Measurements from ENCODE around the gene STX17. TPM values are rescaled to one million over a fixed set of nuclear protein-coding genes. Genes with fewer than 3 reads are reported as not detected.

Gene STX17
- total and polyA plus RNA-seq, 4 experiments from 2014 or later: 18.8 to 61.5 (median 41.1) TPM

DNA sequence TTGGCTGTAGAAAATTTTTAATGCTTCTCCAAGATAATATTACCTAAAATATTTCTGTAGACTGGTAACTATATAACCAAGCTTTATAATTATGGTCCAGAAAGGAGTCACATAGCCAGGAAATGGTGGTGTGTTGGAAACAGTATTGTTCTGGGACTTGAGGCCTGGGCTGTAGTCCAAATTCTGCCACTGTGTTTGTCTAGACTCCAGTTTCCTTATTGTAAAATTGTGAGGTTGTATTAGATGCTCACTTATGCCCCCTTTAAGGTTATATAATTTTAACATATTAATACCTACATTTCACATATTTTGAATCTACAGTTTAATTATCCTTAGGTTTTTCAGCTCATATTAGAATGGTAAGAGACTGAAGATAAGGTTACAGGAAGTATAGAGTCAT lies 42.4 kb downstream of the STX17 start:
- peaks cover 26 to 28% of the 10 kb centered on the region in 2 donors for H3K36me3 Mint-ChIP-seq
- no peaks in the 10 kb centered on the region for H3K27me3 Mint-ChIP-seq
- ChIA-PET CTCF (ENCODE audit: partially characterized antibody) (no interaction called here), POLR2A (ENCODE audit: partially characterized antibody) (no interaction called here)
- DNase-seq: no peak
- intact Hi-C loops (cut with micrococcal nuclease): no loop called here
- peaks cover 8 to 17% (median 13%) of the 10 kb centered on the region in 4 donors for H3K4me1 Mint-ChIP-seq
- no peaks in the 10 kb centered on the region for H3K9me3 ChIP-seq (ENCODE audit: control insufficient read depth in 1 of 2, low read length in 2 of 2)
- no peak overlapping the region for H3K4me3 ChIP-seq (ENCODE audit: low read length in 2 of 2)
- H3K27ac ChIP-seq (ENCODE audit: low read depth, low read length): no peak overlapping the region
- no peaks in the 10 kb centered on the region for H3K27me3 ChIP-seq (ENCODE audit: insufficient read depth, low read length)
- H3K4me3 Mint-ChIP-seq: no peak overlapping the region
- H3K9me3 Mint-ChIP-seq: no peaks in the 10 kb centered on the region
- no peak overlapping the region for H3K27ac Mint-ChIP-seq
- no peaks in the 10 kb centered on the region for H3K4me1 ChIP-seq (ENCODE audit: insufficient read depth, low read length)
- H3K36me3 ChIP-seq (ENCODE audit: insufficient read depth, low read length): peaks cover 4% of the 10 kb centered on the region

DNA sequence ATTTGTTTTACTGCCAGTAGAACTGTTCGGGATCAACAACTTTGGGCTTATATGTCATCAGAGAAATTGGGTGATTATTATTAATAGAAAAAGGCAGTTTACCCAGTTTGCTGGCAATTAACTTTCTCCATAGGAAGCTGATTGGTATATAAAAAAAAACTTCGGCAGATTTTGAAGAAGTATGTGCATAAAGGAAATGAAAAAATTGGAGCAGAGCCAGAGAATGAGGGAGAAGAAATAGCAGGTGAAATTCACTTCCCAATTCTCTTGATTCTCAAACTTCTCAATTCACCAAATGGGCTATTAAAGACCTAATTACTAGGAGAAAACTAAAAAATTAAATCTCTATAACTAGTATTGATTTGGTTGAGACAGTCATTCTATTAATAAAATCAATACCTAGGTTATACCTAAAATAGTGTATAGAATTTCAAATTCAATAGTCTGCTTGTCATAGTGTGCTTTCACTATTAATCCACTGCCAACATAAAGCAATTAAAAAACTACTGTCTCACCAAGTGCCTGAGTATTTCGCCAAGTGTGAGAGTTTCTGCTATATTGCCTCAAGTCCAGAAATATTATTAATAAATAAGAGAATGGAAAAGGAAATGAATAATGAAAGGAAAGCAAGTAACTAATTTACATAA lies 47.5 kb downstream of the STX17 start:
- CTCF ChIA-PET (ENCODE audit: partially characterized antibody): no interaction called here
- H3K27me3 ChIP-seq (ENCODE audit: insufficient read depth, low read length): no peaks in the 10 kb centered on the region
- H3K4me1 ChIP-seq (ENCODE audit: insufficient read depth, low read length): peaks cover 7% of the 10 kb centered on the region
- Mint-ChIP-seq H3K27me3 (no peaks in the 10 kb centered on the region), H3K4me3 (no peak overlapping the region), H3K4me1 (peaks cover 11 to 22% (median 17%) of the 10 kb centered on the region in 4 donors), H3K9me3 (peaks cover 0 to 1% (median 0%) of the 10 kb centered on the region in 8 donors), H3K27ac (peak overlapping the region in 1 of 7 donors; percentile 42), H3K36me3 (peaks cover 38 to 40% of the 10 kb centered on the region in 2 donors)
- intact Hi-C loops (cut with micrococcal nuclease): no loop called here
- POLR2A ChIA-PET (ENCODE audit: partially characterized antibody): no interaction called here
- peaks cover 8% of the 10 kb centered on the region for H3K36me3 ChIP-seq (ENCODE audit: insufficient read depth, low read length)
- no peak for DNase-seq
- H3K27ac ChIP-seq (ENCODE audit: low read depth, low read length): no peak overlapping the region
- no peak overlapping the region for H3K4me3 ChIP-seq (ENCODE audit: low read length in 2 of 2)
- H3K9me3 ChIP-seq (ENCODE audit: control insufficient read depth in 1 of 2, low read length in 2 of 2): no peaks in the 10 kb centered on the region

DNA sequence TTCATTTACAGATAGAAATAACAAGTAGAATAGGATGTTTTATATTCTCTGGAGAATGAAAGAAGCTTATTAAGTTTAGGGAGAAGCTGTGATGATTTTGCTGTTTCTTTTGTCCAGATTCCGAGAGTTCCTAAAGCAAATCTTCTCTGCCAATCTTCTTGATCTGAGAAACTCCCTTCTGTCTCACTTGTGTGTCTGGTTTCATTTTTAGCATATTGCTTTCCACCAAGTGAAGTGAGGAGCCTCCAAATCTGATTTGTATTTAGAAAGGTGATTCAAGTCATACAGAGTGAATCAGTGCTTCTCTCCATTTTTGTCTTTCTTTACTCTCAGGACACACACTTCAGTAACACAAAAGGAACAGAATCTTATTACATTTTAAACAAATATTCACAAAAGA lies 48.4 kb downstream of the STX17 start:
- no peak for DNase-seq
- H3K27ac Mint-ChIP-seq: peak overlapping the region in 5 of 7 donors; percentile 15 to 61 (median 59)
- POLR2A ChIA-PET (ENCODE audit: partially characterized antibody): no interaction called here
- no peak overlapping the region for H3K4me3 ChIP-seq (ENCODE audit: low read length in 2 of 2)
- CTCF ChIA-PET (ENCODE audit: partially characterized antibody): no interaction called here
- H3K36me3 Mint-ChIP-seq: peaks cover 43 to 44% of the 10 kb centered on the region in 2 donors
- peaks cover 0 to 1% (median 0%) of the 10 kb centered on the region in 8 donors for H3K9me3 Mint-ChIP-seq
- H3K27me3 Mint-ChIP-seq: no peaks in the 10 kb centered on the region
- H3K27ac ChIP-seq (ENCODE audit: low read depth, low read length): no peak overlapping the region
- H3K36me3 ChIP-seq (ENCODE audit: insufficient read depth, low read length): peaks cover 10% of the 10 kb centered on the region
- peaks cover 7% of the 10 kb centered on the region for H3K4me1 ChIP-seq (ENCODE audit: insufficient read depth, low read length)
- no peaks in the 10 kb centered on the region for H3K9me3 ChIP-seq (ENCODE audit: control insufficient read depth in 1 of 2, low read length in 2 of 2)
- H3K4me3 Mint-ChIP-seq: no peak overlapping the region
- peaks cover 11 to 22% (median 17%) of the 10 kb centered on the region in 4 donors for H3K4me1 Mint-ChIP-seq
- H3K27me3 ChIP-seq (ENCODE audit: insufficient read depth, low read length): no peaks in the 10 kb centered on the region
- intact Hi-C loops (cut with micrococcal nuclease): no loop called here

DNA sequence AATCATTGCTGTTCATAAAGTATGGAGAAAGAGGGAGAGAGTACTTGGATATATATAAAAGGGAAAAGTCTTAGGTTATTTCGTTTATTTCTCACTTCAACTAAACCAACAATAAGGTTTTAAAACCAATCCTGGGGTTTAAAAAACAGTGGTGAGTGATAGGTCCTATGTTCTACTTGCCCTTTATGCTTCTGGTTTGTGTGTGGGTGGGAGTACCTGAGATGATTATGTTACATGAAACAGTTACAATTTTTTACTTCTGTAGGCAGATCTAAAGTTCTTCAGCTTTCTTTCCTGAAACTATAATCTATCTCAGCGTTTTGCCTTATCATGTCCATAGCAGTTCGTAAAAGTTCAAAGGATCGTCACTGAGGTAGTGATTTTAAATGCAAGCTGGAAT lies 49.2 kb downstream of the STX17 start:
- peaks cover 11 to 19% (median 17%) of the 10 kb centered on the region in 4 donors for H3K4me1 Mint-ChIP-seq
- H3K27ac Mint-ChIP-seq: peak overlapping the region in 1 of 7 donors; percentile 25
- H3K4me3 ChIP-seq (ENCODE audit: low read length in 2 of 2): no peak overlapping the region
- H3K27me3 ChIP-seq (ENCODE audit: insufficient read depth, low read length): no peaks in the 10 kb centered on the region
- H3K4me1 ChIP-seq (ENCODE audit: insufficient read depth, low read length): peaks cover 7% of the 10 kb centered on the region
- ChIA-PET CTCF (ENCODE audit: partially characterized antibody) (no interaction called here), POLR2A (ENCODE audit: partially characterized antibody) (no interaction called here)
- H3K36me3 Mint-ChIP-seq: peaks cover 42 to 44% of the 10 kb centered on the region in 2 donors
- no peaks in the 10 kb centered on the region for H3K27me3 Mint-ChIP-seq
- H3K9me3 Mint-ChIP-seq: peaks cover 0 to 1% (median 0%) of the 10 kb centered on the region in 8 donors
- DNase-seq: no peak
- H3K36me3 ChIP-seq (ENCODE audit: insufficient read depth, low read length): peaks cover 12% of the 10 kb centered on the region
- intact Hi-C loops (cut with micrococcal nuclease): no loop called here
- no peaks in the 10 kb centered on the region for H3K9me3 ChIP-seq (ENCODE audit: control insufficient read depth in 1 of 2, low read length in 2 of 2)
- H3K27ac ChIP-seq (ENCODE audit: low read depth, low read length): no peak overlapping the region
- peak overlapping the region in 1 of 8 donors; percentile 21 for H3K4me3 Mint-ChIP-seq

DNA sequence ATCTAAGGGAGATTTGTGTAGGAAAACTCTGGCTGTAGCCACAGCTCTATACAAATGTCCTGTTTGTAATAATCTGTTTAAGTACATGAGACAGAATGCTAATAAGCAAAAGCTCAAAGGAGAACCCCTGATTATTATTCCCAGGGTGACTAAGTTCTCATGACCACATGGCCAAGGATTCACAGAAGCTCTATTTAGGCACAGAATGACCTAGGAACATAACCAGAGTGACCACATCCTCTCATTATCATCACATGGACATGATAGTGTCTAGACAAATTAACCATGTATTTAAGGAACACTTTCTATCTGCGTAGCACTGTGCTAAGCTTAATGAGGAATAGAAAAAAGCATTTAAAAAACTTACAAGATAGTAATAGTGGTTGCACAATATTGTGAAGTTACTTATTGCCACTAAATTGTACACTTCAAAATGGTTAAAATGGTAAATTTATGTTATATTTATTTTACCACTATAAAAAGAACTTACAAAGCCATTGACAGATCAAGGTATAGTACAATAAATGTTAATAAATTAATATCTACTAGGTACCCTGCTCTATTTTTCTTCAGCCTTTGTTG lies 56.3 kb downstream of the STX17 start:
- H3K4me3 Mint-ChIP-seq: no peak overlapping the region
- CTCF ChIA-PET (ENCODE audit: partially characterized antibody): no interaction called here
- H3K27ac ChIP-seq (ENCODE audit: low read depth, low read length): no peak overlapping the region
- no peak overlapping the region for H3K4me3 ChIP-seq (ENCODE audit: low read length in 2 of 2)
- DNase-seq: no peak
- intact Hi-C loops (cut with micrococcal nuclease): no loop called here
- no peaks in the 10 kb centered on the region for H3K9me3 ChIP-seq (ENCODE audit: control insufficient read depth in 1 of 2, low read length in 2 of 2)
- POLR2A ChIA-PET (ENCODE audit: partially characterized antibody): no interaction called here
- H3K4me1 Mint-ChIP-seq: peaks cover 0 to 4% (median 0%) of the 10 kb centered on the region in 4 donors
- no peak overlapping the region for H3K27ac Mint-ChIP-seq
- H3K36me3 Mint-ChIP-seq: peaks cover 58 to 63% of the 10 kb centered on the region in 2 donors
- no peaks in the 10 kb centered on the region for H3K27me3 ChIP-seq (ENCODE audit: insufficient read depth, low read length)
- H3K36me3 ChIP-seq (ENCODE audit: insufficient read depth, low read length): peaks cover 16% of the 10 kb centered on the region
- H3K27me3 Mint-ChIP-seq: no peaks in the 10 kb centered on the region
- H3K9me3 Mint-ChIP-seq: peaks cover 0 to 1% (median 0%) of the 10 kb centered on the region in 8 donors
- H3K4me1 ChIP-seq (ENCODE audit: insufficient read depth, low read length): no peaks in the 10 kb centered on the region

DNA sequence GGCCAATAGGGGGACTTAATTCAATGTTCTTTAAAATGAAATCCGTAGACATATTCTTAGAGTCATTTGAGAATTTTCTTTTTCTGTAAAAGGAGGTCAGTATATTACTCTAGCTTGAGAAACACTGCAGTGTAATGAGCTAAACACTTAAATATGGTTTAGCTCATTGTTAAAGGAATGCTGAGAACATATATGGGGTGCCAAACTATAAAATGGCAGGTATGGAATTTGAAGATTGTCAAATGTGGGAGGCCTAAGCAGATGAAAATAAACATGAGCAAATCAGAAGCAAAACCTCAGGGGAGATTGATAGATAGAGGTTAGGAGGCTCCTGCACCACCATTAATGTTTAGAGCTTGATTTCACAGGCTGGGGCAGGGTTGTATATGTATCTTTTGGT lies 57.9 kb downstream of the STX17 start:
- H3K27me3 ChIP-seq (ENCODE audit: insufficient read depth, low read length): no peaks in the 10 kb centered on the region
- no peak overlapping the region for H3K4me3 ChIP-seq (ENCODE audit: low read length in 2 of 2)
- Mint-ChIP-seq H3K36me3 (peaks cover 60 to 68% of the 10 kb centered on the region in 2 donors), H3K27me3 (no peaks in the 10 kb centered on the region), H3K4me3 (no peak overlapping the region), H3K4me1 (peaks cover 0 to 3% (median 0%) of the 10 kb centered on the region in 4 donors), H3K27ac (peak overlapping the region in 1 of 7 donors; percentile 0), H3K9me3 (no peaks in the 10 kb centered on the region)
- CTCF ChIA-PET (ENCODE audit: partially characterized antibody): no interaction called here
- peaks cover 23% of the 10 kb centered on the region for H3K36me3 ChIP-seq (ENCODE audit: insufficient read depth, low read length)
- no peaks in the 10 kb centered on the region for H3K4me1 ChIP-seq (ENCODE audit: insufficient read depth, low read length)
- POLR2A ChIA-PET (ENCODE audit: partially characterized antibody): interaction anchor here (1.0 kb wide), 1 partner anchor 58 kb away, joined by 4 read pairs; the partner anchor contains the start of gene STX17
- no peak overlapping the region for H3K27ac ChIP-seq (ENCODE audit: low read depth, low read length)
- DNase-seq: no peak
- intact Hi-C loops (cut with micrococcal nuclease): no loop called here
- H3K9me3 ChIP-seq (ENCODE audit: control insufficient read depth in 1 of 2, low read length in 2 of 2): no peaks in the 10 kb centered on the region

DNA sequence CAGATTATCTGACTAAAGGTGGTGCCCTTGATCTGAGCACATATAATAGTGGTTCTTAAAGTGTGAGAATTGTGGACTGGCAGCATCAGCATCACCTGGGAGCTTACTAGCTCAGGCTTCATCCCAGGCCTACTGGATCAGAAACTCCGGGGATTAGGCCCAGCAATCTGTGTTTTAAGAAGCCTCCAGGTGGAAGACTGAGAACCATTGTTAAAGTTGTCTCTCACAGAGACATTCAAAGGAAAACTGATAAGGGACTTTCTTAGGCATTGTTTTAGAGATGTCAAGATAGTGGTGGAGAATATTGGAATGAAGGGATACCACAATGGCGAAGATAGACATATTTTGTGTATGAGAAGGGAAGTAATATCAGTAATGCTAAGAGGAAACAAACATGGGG lies 59.5 kb downstream of the STX17 start:
- peak overlapping the region in 3 of 7 donors; percentile 6 to 84 (median 49) for H3K27ac Mint-ChIP-seq

More for the DNA sequence above, 59.5 kb downstream of the STX17 start:
- intact Hi-C loops (cut with micrococcal nuclease): no loop called here
- no peak overlapping the region for H3K4me3 ChIP-seq (ENCODE audit: low read length in 2 of 2)
- ChIA-PET POLR2A (ENCODE audit: partially characterized antibody) (no interaction called here), CTCF (ENCODE audit: partially characterized antibody) (interaction anchor here (0.8 kb wide), 1 partner anchor 12 kb away, joined by 6 read pairs; no protein-coding TSS in a partner anchor)
- no peaks in the 10 kb centered on the region for H3K9me3 ChIP-seq (ENCODE audit: control insufficient read depth in 1 of 2, low read length in 2 of 2)
- H3K4me1 Mint-ChIP-seq: peaks cover 0 to 3% (median 0%) of the 10 kb centered on the region in 4 donors
- no peak for DNase-seq
- no peak overlapping the region for H3K27ac ChIP-seq (ENCODE audit: low read depth, low read length)
- H3K4me1 ChIP-seq (ENCODE audit: insufficient read depth, low read length): no peaks in the 10 kb centered on the region
- H3K36me3 Mint-ChIP-seq: peaks cover 64 to 71% of the 10 kb centered on the region in 2 donors
- peaks cover 25% of the 10 kb centered on the region for H3K36me3 ChIP-seq (ENCODE audit: insufficient read depth, low read length)
- H3K4me3 Mint-ChIP-seq: no peak overlapping the region
- H3K27me3 ChIP-seq (ENCODE audit: insufficient read depth, low read length): no peaks in the 10 kb centered on the region
- H3K27me3 Mint-ChIP-seq: no peaks in the 10 kb centered on the region
- H3K9me3 Mint-ChIP-seq: no peaks in the 10 kb centered on the region

Measured in CD4-positive, alpha-beta memory T cell (primary cell).